ENCODE results near the gene CAMKMT. TPM values are rescaled to one million over a fixed set of nuclear protein-coding genes. Genes with fewer than 3 reads are reported as not detected.

The CAMKMT gene
- total and polyA plus RNA-seq, 9 of the 15 experiments (the other 6 are each of a cell fraction or from before 2014, with no cell fraction given) = 1.6 to 15.3 (median 7.4) TPM

- Histone ChIP-seq H2AFZ (ENCODE audit: low read depth, low read length) (no peak overlapping the region), H3K9me1 (ENCODE audit: control insufficient read depth, insufficient read depth, low read length) (no peaks in the 10 kb centered on the region), H3K4me2 (ENCODE audit: insufficient read depth, low read length) (no peak overlapping the region), H3K4me3 (no peak overlapping the region), H3K79me2 (ENCODE audit: control insufficient read depth, insufficient read depth, low read length) (no peaks in the 10 kb centered on the region), H3K4me1 (replicated peaks in 1 of 2; ENCODE audit: control insufficient read depth in 2 of 2, insufficient read depth in 2 of 2, low read length in 2 of 2) (peaks cover 0 to 10% of the 10 kb centered on the region in 2 experiments; a peak in 1 of 5 replicates), H3K9ac (ENCODE audit: insufficient read depth in 1 of 2, low read depth in 2 of 2, low read length in 2 of 2) (no peak overlapping the region), H3K9me3 (replicated peaks; ENCODE audit: control insufficient read depth, insufficient read depth, low read depth, low read length) (no peaks in the 10 kb centered on the region), H3K27ac (ENCODE audit: extremely low read depth, low read depth, low read length) (no peak overlapping the region), H3K36me3 (ENCODE audit: control insufficient read depth, insufficient read depth, low read length) (no peaks in the 10 kb centered on the region), H4K20me1 (replicated peaks; ENCODE audit: control insufficient read depth, insufficient read depth, low read length) (no peaks in the 10 kb centered on the region; the same call in 1 of the 2 replicates), H3K27me3 (ENCODE audit: control insufficient read depth in 2 of 2, insufficient read depth in 2 of 2, low read length in 2 of 2) (peaks cover 54 to 68% of the 10 kb centered on the region in 2 experiments)
- ChIA-PET POLR2A (interaction anchor here (0.6 to 1.0 kb wide), 2 partner anchors 9 to 39 kb away, joined by 4 to 5 read pairs; no protein-coding TSS in a partner anchor), CTCF (ENCODE audit: low intra/inter-chr PET ratio) (no interaction called here)
- 5% methylated on average over 48 of the region's 67 CpGs for WGBS (ENCODE audit: insufficient coverage, low coverage, missing lambda C conversion rate)
- peak; percentile 42; the same call in 2 of the 3 replicates for ATAC-seq
- intact Hi-C loops (cut with micrococcal nuclease) = no loop called here
- in situ Hi-C loops (cut with MboI) = no loop called here
- no peak for TF ChIP-seq KDM4B (IDR thresholded peaks at IDR 0.05; ENCODE audit: borderline replicate concordance in 2 of 2, low read depth in 1 of 2)
- peak; percentile 20; the same call in 1 of the 2 replicates for TF ChIP-seq EZH2 (IDR thresholded peaks at IDR 0.05; ENCODE audit: borderline replicate concordance, low read depth, low read length)
- TF ChIP-seq RNF2 (IDR thresholded peaks at IDR 0.05) = 0 out of 2 replicates have a peak, but pooled peaks have one; percentile 19
- BruUV-seq (replicated peaks) = no TSS peak
- no peak for FAIRE-seq
- DNase-seq (ENCODE audit: extremely low read depth in 1 of 4, low spot score in 3 of 4) = no peak
Observed at GRCh38 chr2:44801841-44802776, 440.4 kb downstream of the CAMKMT start.
